ENCODE results near the gene TMCC2.

DNA sequence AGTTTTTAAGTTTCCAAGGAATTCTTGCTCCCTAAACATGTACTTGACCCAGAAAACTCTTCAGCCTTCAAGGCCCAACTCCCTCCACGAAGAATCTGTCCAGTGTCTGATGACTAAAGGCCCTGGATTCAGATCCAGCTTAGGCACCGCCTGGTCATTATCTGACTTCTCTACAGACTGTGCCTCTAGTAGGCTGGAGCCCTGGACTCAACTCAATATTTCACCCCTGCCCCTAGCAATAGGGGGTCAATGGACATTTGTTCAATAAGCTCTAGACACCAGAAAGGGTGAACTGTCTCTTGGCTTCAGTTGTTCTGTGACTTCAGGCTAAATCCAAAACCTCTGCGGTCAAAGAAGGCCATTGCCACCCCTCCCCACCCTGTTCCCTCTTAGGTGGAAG, 59.3 kb downstream of the TMCC2 start:
- TF ChIP-seq, protein P1, sequence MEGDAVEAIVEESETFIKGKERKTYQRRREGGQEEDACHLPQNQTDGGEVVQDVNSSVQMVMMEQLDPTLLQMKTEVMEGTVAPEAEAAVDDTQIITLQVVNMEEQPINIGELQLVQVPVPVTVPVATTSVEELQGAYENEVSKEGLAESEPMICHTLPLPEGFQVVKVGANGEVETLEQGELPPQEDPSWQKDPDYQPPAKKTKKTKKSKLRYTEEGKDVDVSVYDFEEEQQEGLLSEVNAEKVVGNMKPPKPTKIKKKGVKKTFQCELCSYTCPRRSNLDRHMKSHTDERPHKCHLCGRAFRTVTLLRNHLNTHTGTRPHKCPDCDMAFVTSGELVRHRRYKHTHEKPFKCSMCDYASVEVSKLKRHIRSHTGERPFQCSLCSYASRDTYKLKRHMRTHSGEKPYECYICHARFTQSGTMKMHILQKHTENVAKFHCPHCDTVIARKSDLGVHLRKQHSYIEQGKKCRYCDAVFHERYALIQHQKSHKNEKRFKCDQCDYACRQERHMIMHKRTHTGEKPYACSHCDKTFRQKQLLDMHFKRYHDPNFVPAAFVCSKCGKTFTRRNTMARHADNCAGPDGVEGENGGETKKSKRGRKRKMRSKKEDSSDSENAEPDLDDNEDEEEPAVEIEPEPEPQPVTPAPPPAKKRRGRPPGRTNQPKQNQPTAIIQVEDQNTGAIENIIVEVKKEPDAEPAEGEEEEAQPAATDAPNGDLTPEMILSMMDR (IDR thresholded peaks at IDR 0.05): no peak
- no peak for TF ChIP-seq POLR2A (IDR thresholded peaks at IDR 0.05)

All from Peyer's patch (tissue), 4 donors.